GM12865 (cell line): ENCODE data around the gene PRLR.

Experiments used
- DNase-seq: peaks from one replicate; pipeline ENCODE4 v3.0.0; 2010; ENCODE audit warnings: low read depth
- H3K4me3 ChIP-seq: 2 replicates; pipeline ENCODE4 v1.5.1; 2011; ENCODE audit warnings: mild to moderate bottlenecking, low read depth, low read length, control low read depth
- TF ChIP-seq, protein P1 (sequence below): IDR thresholded peaks from 2 replicates; pipeline ENCODE4 v1.5.1; 2011; ENCODE audit warnings: low read length, control low read depth, low read depth, inconsistent platforms; ENCODE audit not compliant: insufficient read depth; ENCODE audit errors: missing control alignments

PRLR gene

DNA sequence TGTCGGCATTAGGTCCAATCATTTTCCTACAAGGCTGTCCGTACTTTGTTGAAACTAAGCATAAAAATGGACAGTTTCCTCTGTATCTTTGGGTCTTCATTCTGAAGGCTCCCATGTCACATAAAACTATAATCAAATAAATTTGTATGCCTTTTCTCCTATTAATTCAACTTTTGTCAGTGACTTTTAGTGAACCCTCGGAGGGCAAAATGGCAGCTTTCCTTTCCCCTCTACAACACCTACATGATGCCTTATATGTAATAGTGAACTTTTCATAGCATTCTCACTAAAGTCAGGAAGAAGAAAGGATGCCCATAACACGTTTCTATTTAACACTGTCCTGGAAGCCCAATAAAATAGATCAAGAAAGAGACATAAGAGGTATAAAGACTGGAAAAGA, 177.4 kb downstream of the PRLR start:
- TF ChIP-seq, protein P1, sequence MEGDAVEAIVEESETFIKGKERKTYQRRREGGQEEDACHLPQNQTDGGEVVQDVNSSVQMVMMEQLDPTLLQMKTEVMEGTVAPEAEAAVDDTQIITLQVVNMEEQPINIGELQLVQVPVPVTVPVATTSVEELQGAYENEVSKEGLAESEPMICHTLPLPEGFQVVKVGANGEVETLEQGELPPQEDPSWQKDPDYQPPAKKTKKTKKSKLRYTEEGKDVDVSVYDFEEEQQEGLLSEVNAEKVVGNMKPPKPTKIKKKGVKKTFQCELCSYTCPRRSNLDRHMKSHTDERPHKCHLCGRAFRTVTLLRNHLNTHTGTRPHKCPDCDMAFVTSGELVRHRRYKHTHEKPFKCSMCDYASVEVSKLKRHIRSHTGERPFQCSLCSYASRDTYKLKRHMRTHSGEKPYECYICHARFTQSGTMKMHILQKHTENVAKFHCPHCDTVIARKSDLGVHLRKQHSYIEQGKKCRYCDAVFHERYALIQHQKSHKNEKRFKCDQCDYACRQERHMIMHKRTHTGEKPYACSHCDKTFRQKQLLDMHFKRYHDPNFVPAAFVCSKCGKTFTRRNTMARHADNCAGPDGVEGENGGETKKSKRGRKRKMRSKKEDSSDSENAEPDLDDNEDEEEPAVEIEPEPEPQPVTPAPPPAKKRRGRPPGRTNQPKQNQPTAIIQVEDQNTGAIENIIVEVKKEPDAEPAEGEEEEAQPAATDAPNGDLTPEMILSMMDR: no peak
- no peak for DNase-seq
- H3K4me3 ChIP-seq: no peak overlapping the region

DNA sequence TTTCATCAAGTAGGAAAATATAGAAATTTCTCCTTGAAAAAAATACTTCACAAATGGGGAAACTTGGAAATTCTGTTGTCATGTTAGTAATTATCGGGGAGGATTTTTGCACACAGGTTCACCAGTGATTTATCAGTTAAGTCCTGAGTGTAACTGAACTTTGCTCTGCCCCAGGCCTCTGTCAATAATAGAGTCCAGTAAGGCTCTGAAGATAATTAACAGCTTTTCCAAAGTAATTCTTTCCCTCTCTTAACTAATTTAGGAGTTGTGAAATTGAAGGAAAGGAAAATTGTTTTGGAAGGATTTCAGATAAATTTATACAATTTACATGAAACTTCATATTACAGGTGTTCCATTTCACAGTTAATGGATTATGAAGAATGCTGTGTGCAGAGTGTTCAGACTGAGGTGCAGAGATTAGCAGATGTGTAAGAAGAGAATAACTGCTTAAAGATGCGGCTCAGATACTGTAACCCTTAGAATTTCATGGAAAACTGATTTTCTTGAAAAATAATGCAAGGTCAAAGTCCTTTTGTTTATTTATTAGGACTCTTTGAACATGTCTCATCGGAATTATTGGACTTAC, 179.7 kb downstream of the PRLR start:
- no peak overlapping the region for H3K4me3 ChIP-seq
- TF ChIP-seq, protein P1: no peak
- no peak for DNase-seq

DNA sequence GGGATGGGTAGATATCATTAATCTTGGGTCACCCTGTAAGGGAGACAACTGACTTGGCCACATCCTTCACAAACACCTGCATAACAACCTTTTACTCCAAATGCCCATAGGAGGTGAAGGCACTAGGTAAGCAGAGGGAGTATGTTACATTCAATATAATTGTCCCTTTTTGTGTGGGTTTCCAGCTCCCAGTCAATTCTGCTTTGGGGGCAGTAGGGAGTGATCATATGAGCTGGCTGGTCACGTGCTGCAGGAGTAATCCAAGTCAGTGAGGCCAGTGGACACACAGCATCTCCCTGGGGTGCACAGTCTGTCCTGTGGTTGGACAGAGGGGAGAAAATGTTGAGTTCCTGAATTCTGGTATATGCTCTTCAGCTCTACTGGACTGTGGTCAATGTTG, 181.4 kb downstream of the PRLR start:
- no peak for DNase-seq

DNA sequence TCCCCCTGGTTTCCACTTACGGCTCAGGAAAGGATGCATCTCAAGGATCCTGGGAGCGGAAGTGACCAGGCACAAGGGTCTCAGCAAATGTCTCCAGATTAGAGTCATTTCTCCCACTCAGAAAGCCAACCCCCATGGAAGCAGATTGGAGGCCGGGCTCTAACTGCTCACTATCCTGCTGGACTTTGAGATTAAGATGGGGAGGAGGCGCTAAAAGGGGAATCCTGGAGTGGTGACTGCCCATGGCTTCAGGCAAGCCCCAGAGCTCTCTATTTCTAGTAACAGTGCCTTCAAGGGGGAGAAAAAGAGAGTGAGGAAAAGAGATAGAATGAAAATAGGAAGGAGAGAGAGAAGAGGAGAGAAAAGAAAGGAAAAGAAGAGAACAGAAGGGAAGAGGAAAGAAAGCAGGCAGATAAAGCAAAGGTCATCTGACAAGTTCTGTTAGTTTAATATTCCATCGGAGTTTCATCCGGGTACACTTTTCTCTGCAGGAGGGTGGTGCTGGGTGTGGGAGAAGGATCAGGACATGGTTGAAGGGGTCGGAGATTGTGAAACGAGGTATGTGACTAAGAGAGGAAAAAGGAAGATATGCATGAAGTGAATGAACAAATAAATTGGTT, 182.4 kb downstream of the PRLR start, which contains the start of gene AGXT2:
TSS of gene AGXT2 (minus strand) at position 165 of the 620 bp plus-strand sequence. CDS start at position 108, 57 bp downstream.
- DNase-seq: no peak
- TF ChIP-seq, protein P1: no peak
- H3K4me3 ChIP-seq: no peak within 1 kb of the TSS

More for the DNA sequence above, 181.4 kb downstream of the PRLR start:
- no peak overlapping the region for H3K4me3 ChIP-seq
- TF ChIP-seq, protein P1: no peak

DNA sequence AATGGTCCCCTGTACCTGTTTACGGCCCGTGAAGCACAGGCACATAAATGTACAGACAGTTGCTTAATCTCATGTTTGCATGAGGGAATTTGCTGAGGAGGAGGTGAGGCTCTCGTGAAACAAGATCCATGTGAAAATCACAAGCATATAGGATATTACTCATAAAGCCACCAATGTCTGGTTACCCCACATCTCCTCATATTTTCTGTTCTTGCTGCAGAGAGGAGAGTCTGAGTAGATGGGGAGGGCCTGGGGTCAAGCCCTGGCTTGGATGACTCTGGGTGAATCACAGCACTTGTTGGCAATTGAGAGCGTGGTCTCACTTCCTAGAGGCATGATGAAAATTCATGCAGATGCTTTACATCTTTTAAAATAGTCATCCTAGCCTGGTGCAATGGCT, 183.5 kb downstream of the PRLR start:
- TF ChIP-seq, protein P1: no peak
- no peak for DNase-seq

DNA sequence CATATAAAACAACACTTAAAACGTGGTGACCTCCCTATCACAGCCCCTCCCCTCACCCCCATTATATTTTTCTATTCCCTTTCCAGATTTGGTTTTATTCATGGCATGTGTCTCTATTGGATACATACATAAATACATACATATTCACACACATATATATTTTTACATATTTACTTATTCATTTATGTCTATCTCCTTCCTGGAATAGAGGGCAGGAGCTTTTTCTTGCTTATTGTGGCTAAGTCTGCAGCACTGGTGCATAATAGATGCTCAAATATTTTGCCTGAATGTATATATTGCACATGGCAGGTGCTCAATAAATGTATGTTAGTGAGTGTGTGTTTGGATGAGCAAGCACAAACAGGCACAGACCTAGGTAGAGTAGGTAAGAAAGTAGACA, 185.0 kb downstream of the PRLR start:
- H3K4me3 ChIP-seq: no peak overlapping the region
- TF ChIP-seq, protein P1: no peak
- DNase-seq: no peak

More for the DNA sequence above, 183.5 kb downstream of the PRLR start:
- no peak overlapping the region for H3K4me3 ChIP-seq
